K562 (cell line): ENCODE data around the gene EHBP1L1. TPM values are rescaled to one million over a fixed set of nuclear protein-coding genes. Genes with fewer than 3 reads are reported as not detected.
A peak's percentile ranks its signal among the peaks of the same experiment; 100 is the strongest.

Source experiments
- ATF6 ChIP-seq: sonication (generic); formaldehyde crosslinking; IDR thresholded peaks from 2 replicates; pipeline ENCODE4 v1.4.0; 2020; ENCODE audit warnings: mild to moderate bottlenecking, missing genetic modification reagents
- FOSL1 ChIP-seq: fragments of 200-800 bp; sonication (Bioruptor generic); conservative IDR thresholded peaks from 2 replicates; pipeline ENCODE4 v1.6.1; 2016; ENCODE audit warnings: missing genetic modification characterization, missing compliant biosample characterization
- MCM2 ChIP-seq: fragments of 450-650 bp; IDR thresholded peaks from 2 replicates; pipeline ENCODE4 v1.6.1; 2017; ENCODE audit warnings: low read depth, mild to moderate bottlenecking
- NCOA6 ChIP-seq: fragments of 450-650 bp; IDR thresholded peaks from 2 replicates; pipeline ENCODE4 v1.6.1; 2017; ENCODE audit warnings: mild to moderate bottlenecking
- ZBTB7A ChIP-seq: IDR thresholded peaks from 2 replicates; pipeline ENCODE4 v1.6.1; 2011; ENCODE audit warnings: low read depth, mild to moderate bottlenecking, low read length, moderate library complexity, borderline replicate concordance; ENCODE audit not compliant: control insufficient read depth
- ZNF134 ChIP-seq: fragments of 250-450 bp; sonication (Bioruptor Pico); conservative IDR thresholded peaks from 2 replicates; pipeline ENCODE4 v1.4.0; 2020
- ZNF518B ChIP-seq: fragments of 250-450 bp; sonication (Bioruptor Pico); IDR thresholded peaks from 2 replicates; pipeline ENCODE4 v1.5.0; 2021; ENCODE audit warnings: mild to moderate bottlenecking, moderate library complexity
- ZNF584 ChIP-seq: fragments of 200-800 bp; sonication (Bioruptor generic); IDR thresholded peaks from 2 replicates; pipeline ENCODE4 v1.6.1; 2016; ENCODE audit warnings: low read depth, mild to moderate bottlenecking, missing genetic modification characterization, missing compliant biosample characterization
- polyA plus RNA-seq, 8 experiments: library from polyadenylated mRNA; depleted of rRNA in 4 of 8; stranded (reverse) in 5 of 8; unstranded in 3 of 8; fragments of >200 nt; fragmentation: Nextera tagmentation in 2 of 8; fragmentation: Illumina TruSeq in 1 of 8; extraction: Ambion mirVana in 2 of 8; extraction: Trizol in 1 of 8; gene quantifications; 2 replicates each; pipeline versions ENCODE4 v1.2.1 to v1.2.3, GENCODE V29; 2011 to 2014; ENCODE audit warnings: inconsistent platforms in 1 of 8, missing spikeins in 1 of 8
- total RNA-seq, 7 experiments: library from RNA; depleted of rRNA in 6 of 7; stranded (reverse); fragments of >200 nt in 6 of 7; fragmentation: Illumina TruSeq in 2 of 7; extraction: Trizol in 2 of 7; gene quantifications; 2 replicates each; pipeline versions ENCODE4 v1.2.1 to v1.2.3, GENCODE V29; 2011 to 2021; ENCODE audit warnings: low replicate concordance in 1 of 7
- TF ChIP-seq, protein P1 (sequence below): sonication (generic); formaldehyde crosslinking; IDR thresholded peaks from 2 replicates; pipeline ENCODE4 v1.8.0; 2022; ENCODE audit warnings: mild to moderate bottlenecking, missing genetic modification reagents
- TF ChIP-seq, protein P2 (sequence below): fragments of 250-450 bp; sonication (Bioruptor Pico); IDR thresholded peaks from 2 replicates; pipeline ENCODE4 v1.8.0; 2022; ENCODE audit warnings: moderate library complexity, mild to moderate bottlenecking, inconsistent platforms

Gene EHBP1L1
- total and polyA plus RNA-seq, 9 of the 15 experiments (the other 6 are each of a cell fraction or from before 2014, with no cell fraction given) = 0.03 to 87.1 (median 26.3) TPM

DNA sequence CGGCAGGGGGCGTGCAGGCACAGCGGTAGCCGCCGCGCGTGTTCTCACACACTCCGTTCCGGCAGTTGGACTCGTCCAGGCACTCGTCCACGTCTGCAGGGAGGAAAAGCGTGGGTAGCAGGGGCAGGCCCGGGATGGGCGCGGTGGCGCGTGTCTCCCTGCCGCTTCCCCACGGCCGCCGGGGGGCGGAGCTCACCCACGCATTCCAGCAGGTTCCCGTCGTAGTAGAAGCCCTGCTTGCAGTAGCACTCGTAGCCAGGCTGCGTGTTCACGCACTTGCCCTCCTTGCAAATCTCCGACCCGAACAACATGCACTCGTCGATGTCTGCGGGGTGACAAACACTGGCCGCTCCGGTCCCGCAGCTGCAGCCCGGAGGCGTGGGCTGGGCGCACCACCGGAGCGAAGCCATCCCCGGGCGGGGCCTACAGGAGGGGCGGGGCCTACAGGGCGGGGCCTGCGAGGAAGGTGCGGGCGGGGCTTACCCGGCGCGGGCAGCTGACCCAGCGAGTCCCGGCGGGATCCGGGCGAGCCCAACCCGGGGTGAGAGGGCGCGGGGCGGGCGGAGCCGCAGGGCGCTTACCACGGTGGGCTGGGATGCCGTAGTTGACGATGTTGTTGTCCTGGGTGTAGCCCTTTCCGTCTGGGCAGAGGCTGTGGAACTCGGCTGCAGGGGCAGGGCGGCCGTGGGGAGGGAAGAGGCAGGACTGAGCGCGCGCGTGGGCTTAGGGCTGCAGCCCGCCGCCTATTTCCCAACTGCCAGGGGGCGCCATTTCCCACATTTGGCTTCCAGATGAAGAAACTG lies 35.4 kb upstream of the EHBP1L1 start (continued):
- TF ChIP-seq, protein P1, sequence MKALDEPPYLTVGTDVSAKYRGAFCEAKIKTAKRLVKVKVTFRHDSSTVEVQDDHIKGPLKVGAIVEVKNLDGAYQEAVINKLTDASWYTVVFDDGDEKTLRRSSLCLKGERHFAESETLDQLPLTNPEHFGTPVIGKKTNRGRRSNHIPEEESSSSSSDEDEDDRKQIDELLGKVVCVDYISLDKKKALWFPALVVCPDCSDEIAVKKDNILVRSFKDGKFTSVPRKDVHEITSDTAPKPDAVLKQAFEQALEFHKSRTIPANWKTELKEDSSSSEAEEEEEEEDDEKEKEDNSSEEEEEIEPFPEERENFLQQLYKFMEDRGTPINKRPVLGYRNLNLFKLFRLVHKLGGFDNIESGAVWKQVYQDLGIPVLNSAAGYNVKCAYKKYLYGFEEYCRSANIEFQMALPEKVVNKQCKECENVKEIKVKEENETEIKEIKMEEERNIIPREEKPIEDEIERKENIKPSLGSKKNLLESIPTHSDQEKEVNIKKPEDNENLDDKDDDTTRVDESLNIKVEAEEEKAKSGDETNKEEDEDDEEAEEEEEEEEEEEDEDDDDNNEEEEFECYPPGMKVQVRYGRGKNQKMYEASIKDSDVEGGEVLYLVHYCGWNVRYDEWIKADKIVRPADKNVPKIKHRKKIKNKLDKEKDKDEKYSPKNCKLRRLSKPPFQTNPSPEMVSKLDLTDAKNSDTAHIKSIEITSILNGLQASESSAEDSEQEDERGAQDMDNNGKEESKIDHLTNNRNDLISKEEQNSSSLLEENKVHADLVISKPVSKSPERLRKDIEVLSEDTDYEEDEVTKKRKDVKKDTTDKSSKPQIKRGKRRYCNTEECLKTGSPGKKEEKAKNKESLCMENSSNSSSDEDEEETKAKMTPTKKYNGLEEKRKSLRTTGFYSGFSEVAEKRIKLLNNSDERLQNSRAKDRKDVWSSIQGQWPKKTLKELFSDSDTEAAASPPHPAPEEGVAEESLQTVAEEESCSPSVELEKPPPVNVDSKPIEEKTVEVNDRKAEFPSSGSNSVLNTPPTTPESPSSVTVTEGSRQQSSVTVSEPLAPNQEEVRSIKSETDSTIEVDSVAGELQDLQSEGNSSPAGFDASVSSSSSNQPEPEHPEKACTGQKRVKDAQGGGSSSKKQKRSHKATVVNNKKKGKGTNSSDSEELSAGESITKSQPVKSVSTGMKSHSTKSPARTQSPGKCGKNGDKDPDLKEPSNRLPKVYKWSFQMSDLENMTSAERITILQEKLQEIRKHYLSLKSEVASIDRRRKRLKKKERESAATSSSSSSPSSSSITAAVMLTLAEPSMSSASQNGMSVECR (CRISPR knock-in tag) = peak; percentile 95
- no peak for TF ChIP-seq NCOA6
- TF ChIP-seq ZNF584 (CRISPR knock-in tag) = no peak
- no peak for TF ChIP-seq ZNF134 (CRISPR knock-in tag)
- TF ChIP-seq, protein P2, sequence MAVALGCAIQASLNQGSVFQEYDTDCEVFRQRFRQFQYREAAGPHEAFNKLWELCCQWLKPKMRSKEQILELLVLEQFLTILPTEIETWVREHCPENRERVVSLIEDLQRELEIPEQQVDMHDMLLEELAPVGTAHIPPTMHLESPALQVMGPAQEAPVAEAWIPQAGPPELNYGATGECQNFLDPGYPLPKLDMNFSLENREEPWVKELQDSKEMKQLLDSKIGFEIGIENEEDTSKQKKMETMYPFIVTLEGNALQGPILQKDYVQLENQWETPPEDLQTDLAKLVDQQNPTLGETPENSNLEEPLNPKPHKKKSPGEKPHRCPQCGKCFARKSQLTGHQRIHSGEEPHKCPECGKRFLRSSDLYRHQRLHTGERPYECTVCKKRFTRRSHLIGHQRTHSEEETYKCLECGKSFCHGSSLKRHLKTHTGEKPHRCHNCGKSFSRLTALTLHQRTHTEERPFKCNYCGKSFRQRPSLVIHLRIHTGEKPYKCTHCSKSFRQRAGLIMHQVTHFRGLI (CRISPR knock-in tag) = no peak
- TF ChIP-seq ZNF518B (CRISPR knock-in tag) = no peak
- no peak for TF ChIP-seq MCM2
- TF ChIP-seq FOSL1 (tag) = peak; percentile 29
- TF ChIP-seq ATF6 (CRISPR knock-in tag) = no peak
- TF ChIP-seq ZBTB7A = peak; percentile 65
